Measurements from ENCODE around the gene SARDH.

- TF ChIP-seq CTCF (IDR thresholded peaks at IDR 0.05 in 4 of 5, conservative IDR thresholded peaks at IDR 0.05 in 1 of 5), result no peak
- no peak for TF ChIP-seq POLR2A (IDR thresholded peaks at IDR 0.05)
Observed at GRCh38 chr9:133655701-133656100, 82.5 kb downstream of the SARDH start.
